Nephron progenitor cell (in vitro differentiated cells): ENCODE data around the gene PYM1.

ENCODE experiments used
- DNase-seq: peaks from one replicate; pipeline ENCODE4 v3.0.0; 2021
- H3K27ac Mint-ChIP-seq: 2 replicates; pipeline ENCODE4 v1.8.0; 2021; ENCODE audit warnings: mild to moderate bottlenecking, moderate library complexity, mixed read lengths
- H3K27me3 Mint-ChIP-seq: 2 replicates; pipeline ENCODE4 v1.8.0; 2021; ENCODE audit warnings: mild to moderate bottlenecking, low read depth, mixed read lengths; ENCODE audit not compliant: poor library complexity
- H3K36me3 Mint-ChIP-seq: 2 replicates; pipeline ENCODE4 v1.8.0; 2021; ENCODE audit warnings: low read depth, mixed read lengths
- H3K4me1 Mint-ChIP-seq: 2 replicates; pipeline ENCODE4 v1.8.0; 2021; ENCODE audit warnings: mixed read lengths
- H3K4me3 Mint-ChIP-seq: 2 replicates; pipeline ENCODE4 v1.8.0; 2021; ENCODE audit warnings: mild to moderate bottlenecking, moderate library complexity, mixed read lengths
- H3K9me3 Mint-ChIP-seq: 2 replicates; pipeline ENCODE4 v1.8.0; 2021; ENCODE audit warnings: mild to moderate bottlenecking, moderate library complexity, mixed read lengths
- TF ChIP-seq, protein P1 (sequence below): fragments of 200-600 bp; sonication (generic); IDR thresholded peaks from 2 replicates; pipeline ENCODE4 v1.5.0; 2021; ENCODE audit warnings: antibody characterized with exemption

PYM1 gene

GRCh38 chr12:55861396-55861795 lies 66.3 kb downstream of the PYM1 start:
- H3K27me3 Mint-ChIP-seq = no peaks in the 10 kb centered on the region
- TF ChIP-seq, protein P1, sequence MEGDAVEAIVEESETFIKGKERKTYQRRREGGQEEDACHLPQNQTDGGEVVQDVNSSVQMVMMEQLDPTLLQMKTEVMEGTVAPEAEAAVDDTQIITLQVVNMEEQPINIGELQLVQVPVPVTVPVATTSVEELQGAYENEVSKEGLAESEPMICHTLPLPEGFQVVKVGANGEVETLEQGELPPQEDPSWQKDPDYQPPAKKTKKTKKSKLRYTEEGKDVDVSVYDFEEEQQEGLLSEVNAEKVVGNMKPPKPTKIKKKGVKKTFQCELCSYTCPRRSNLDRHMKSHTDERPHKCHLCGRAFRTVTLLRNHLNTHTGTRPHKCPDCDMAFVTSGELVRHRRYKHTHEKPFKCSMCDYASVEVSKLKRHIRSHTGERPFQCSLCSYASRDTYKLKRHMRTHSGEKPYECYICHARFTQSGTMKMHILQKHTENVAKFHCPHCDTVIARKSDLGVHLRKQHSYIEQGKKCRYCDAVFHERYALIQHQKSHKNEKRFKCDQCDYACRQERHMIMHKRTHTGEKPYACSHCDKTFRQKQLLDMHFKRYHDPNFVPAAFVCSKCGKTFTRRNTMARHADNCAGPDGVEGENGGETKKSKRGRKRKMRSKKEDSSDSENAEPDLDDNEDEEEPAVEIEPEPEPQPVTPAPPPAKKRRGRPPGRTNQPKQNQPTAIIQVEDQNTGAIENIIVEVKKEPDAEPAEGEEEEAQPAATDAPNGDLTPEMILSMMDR = no peak
- H3K9me3 Mint-ChIP-seq = peaks cover 22% of the 10 kb centered on the region
- no peak overlapping the region for H3K27ac Mint-ChIP-seq
- H3K4me3 Mint-ChIP-seq = no peak overlapping the region
- H3K36me3 Mint-ChIP-seq = peaks cover 4% of the 10 kb centered on the region
- H3K4me1 Mint-ChIP-seq = peaks cover 21% of the 10 kb centered on the region
- DNase-seq = no peak

DNA sequence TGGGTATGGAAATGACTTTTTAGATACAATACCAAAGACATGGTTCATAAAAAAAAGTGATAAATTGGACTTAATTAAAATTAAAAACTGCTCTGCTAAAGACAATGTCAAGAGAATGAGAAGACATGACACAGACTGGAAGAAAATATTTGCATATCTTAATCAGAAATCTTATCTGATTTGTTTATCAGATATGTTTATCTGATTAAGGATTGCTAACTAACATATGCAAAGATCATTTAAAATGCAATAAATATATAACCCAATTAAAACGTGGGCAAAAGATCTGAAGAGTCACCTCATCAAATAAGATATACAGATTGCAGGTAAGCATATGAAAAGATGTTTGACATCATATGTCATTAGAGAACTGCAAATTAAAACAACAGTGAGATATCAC lies 75.0 kb downstream of the PYM1 start:
- no peak for DNase-seq
- Mint-ChIP-seq H3K9me3 (no peaks in the 10 kb centered on the region), H3K4me3 (no peak overlapping the region), H3K27ac (no peak overlapping the region), H3K4me1 (peaks cover 49% of the 10 kb centered on the region), H3K27me3 (peaks cover 4% of the 10 kb centered on the region), H3K36me3 (no peaks in the 10 kb centered on the region)
- TF ChIP-seq, protein P1 = no peak
